HepG2 (cell line): ENCODE measurements around the gene TMEM247.

Source experiments
- CTCF ChIP-seq: sonication (generic); formaldehyde crosslinking; IDR thresholded peaks from 2 replicates; pipeline ENCODE4 v1.5.0; 2020; ENCODE audit warnings: mild to moderate bottlenecking, missing genetic modification reagents, moderate library complexity
- HDAC1 ChIP-seq: sonication (generic); formaldehyde crosslinking; IDR thresholded peaks from 2 replicates; pipeline ENCODE4 v1.5.1; 2020; ENCODE audit warnings: mild to moderate bottlenecking, missing genetic modification reagents
- KDM5B ChIP-seq: sonication (generic); formaldehyde crosslinking; IDR thresholded peaks from 2 replicates; pipeline ENCODE4 v1.4.0; 2020; ENCODE audit warnings: missing genetic modification reagents, mild to moderate bottlenecking, borderline replicate concordance
- MED8 ChIP-seq: sonication (generic); formaldehyde crosslinking; IDR thresholded peaks from 2 replicates; pipeline ENCODE4 v1.8.1; 2023; ENCODE audit warnings: mild to moderate bottlenecking, missing genetic modification reagents; ENCODE audit not compliant: insufficient replicate concordance
- RFX5 ChIP-seq: IDR thresholded peaks from 2 replicates; pipeline ENCODE4 v1.6.1; 2011; ENCODE audit warnings: low read depth, low read length, improper control_type of control experiment
- TBP ChIP-seq: sonication (generic); formaldehyde crosslinking; IDR thresholded peaks from 2 replicates; pipeline ENCODE4 v1.5.0; 2020; ENCODE audit warnings: missing genetic modification reagents
- YY1 ChIP-seq: IDR thresholded peaks from 2 replicates; pipeline ENCODE4 v1.6.1; 2011; ENCODE audit warnings: low read length, low read depth, moderate library complexity, mild to moderate bottlenecking; ENCODE audit not compliant: insufficient read depth, insufficient replicate concordance
- ZBTB26 ChIP-seq: IDR thresholded peaks from 2 replicates; pipeline ENCODE4 v1.6.1; 2016; ENCODE audit warnings: missing compliant biosample characterization, missing genetic modification reagents, borderline replicate concordance
- ZFP41 ChIP-seq: sonication (generic); formaldehyde crosslinking; IDR thresholded peaks from 2 replicates; pipeline ENCODE4 v1.4.0; 2020; ENCODE audit warnings: mild to moderate bottlenecking, missing genetic modification reagents, borderline replicate concordance
- TF ChIP-seq, protein P1 (sequence below): IDR thresholded peaks from 2 replicates; pipeline ENCODE4 v1.6.1; 2012; ENCODE audit warnings: low read depth, low read length, improper control_type of control experiment

- TF ChIP-seq, protein P1, sequence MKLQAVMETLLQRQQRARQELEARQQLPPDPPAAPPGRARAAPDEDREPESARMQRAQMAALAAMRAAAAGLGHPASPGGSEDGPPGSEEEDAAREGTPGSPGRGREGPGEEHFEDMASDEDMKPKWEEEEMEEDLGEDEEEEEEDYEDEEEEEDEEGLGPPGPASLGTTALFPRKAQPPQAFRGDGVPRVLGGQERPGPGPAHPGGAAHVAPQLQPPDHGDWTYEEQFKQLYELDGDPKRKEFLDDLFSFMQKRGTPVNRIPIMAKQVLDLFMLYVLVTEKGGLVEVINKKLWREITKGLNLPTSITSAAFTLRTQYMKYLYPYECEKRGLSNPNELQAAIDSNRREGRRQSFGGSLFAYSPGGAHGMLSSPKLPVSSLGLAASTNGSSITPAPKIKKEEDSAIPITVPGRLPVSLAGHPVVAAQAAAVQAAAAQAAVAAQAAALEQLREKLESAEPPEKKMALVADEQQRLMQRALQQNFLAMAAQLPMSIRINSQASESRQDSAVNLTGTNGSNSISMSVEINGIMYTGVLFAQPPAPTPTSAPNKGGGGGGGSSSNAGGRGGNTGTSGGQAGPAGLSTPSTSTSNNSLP, result no peak
- TF ChIP-seq CTCF (no peak), KDM5B (CRISPR knock-in tag) (no peak), YY1 (no peak), ZBTB26 (CRISPR knock-in tag) (no peak), ZFP41 (CRISPR knock-in tag) (no peak), RFX5 (no peak), HDAC1 (CRISPR knock-in tag) (no peak), TBP (CRISPR knock-in tag) (no peak), MED8 (CRISPR knock-in tag) (no peak)
Measured at GRCh38 chr2:46448641-46449040, 30.7 kb upstream of the TMEM247 start.
